Measurements from ENCODE around the gene MRTFA.

GRCh38 chr22:40624770-40625169 is 11.7 kb downstream of the MRTFA start:
- TF ChIP-seq, protein P1, sequence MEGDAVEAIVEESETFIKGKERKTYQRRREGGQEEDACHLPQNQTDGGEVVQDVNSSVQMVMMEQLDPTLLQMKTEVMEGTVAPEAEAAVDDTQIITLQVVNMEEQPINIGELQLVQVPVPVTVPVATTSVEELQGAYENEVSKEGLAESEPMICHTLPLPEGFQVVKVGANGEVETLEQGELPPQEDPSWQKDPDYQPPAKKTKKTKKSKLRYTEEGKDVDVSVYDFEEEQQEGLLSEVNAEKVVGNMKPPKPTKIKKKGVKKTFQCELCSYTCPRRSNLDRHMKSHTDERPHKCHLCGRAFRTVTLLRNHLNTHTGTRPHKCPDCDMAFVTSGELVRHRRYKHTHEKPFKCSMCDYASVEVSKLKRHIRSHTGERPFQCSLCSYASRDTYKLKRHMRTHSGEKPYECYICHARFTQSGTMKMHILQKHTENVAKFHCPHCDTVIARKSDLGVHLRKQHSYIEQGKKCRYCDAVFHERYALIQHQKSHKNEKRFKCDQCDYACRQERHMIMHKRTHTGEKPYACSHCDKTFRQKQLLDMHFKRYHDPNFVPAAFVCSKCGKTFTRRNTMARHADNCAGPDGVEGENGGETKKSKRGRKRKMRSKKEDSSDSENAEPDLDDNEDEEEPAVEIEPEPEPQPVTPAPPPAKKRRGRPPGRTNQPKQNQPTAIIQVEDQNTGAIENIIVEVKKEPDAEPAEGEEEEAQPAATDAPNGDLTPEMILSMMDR (IDR thresholded peaks at IDR 0.05) = no peak
- TF ChIP-seq EP300 (IDR thresholded peaks at IDR 0.05; ENCODE audit: low read depth) (no peak), POLR2A (IDR thresholded peaks at IDR 0.05) (no peak), POLR2AphosphoS5 (IDR thresholded peaks at IDR 0.05) (no peak)
